ENCODE results near the gene BID. TPM values are rescaled to one million over a fixed set of nuclear protein-coding genes. Genes with fewer than 3 reads are reported as not detected.

BID gene
- total RNA-seq, 1 experiment from 2014 or later, result 25.0 TPM

GRCh38 chr22:17794726-17795542 is 20.7 kb upstream of the BID start:
- no peak overlapping the region for H3K4me3 Mint-ChIP-seq (ENCODE audit: unreplicated experiment)

GRCh38 chr22:17792854-17793434 is 18.7 kb upstream of the BID start:
- intact Hi-C loops (cut with micrococcal nuclease), result no loop called here
- CTCF ChIA-PET, result no interaction called here
- no peak overlapping the region for H3K27ac Mint-ChIP-seq (ENCODE audit: low read depth, unreplicated experiment)

More at GRCh38 chr22:17794726-17795542, 20.7 kb upstream of the BID start:
- no peaks in the 10 kb centered on the region for H3K27me3 Mint-ChIP-seq (ENCODE audit: insufficient read depth, unreplicated experiment)
- no peak for TF ChIP-seq CTCF (IDR thresholded peaks at IDR 0.05; ENCODE audit: unreplicated experiment)
- POLR2A ChIA-PET, result interaction anchor here (0.6 kb wide), 1 partner anchor 128 kb away, joined by 3 read pairs; no protein-coding TSS in a partner anchor
- no peak for DNase-seq (ENCODE audit: unreplicated experiment)
- BruUV-seq (replicated peaks), result no TSS peak
- H3K9me3 Mint-ChIP-seq (ENCODE audit: unreplicated experiment), result no peaks in the 10 kb centered on the region
- no peaks in the 10 kb centered on the region for H3K4me1 Mint-ChIP-seq (ENCODE audit: insufficient read depth, unreplicated experiment)
- intact Hi-C loops (cut with micrococcal nuclease), result no loop called here
- CTCF ChIA-PET, result interaction anchor here (2.2 kb wide), 1 partner anchor 8 kb away, joined by 4 read pairs; no protein-coding TSS in a partner anchor
- H3K36me3 Mint-ChIP-seq (ENCODE audit: insufficient read depth, unreplicated experiment), result peaks cover 12% of the 10 kb centered on the region
- H3K27ac Mint-ChIP-seq (ENCODE audit: low read depth, unreplicated experiment), result no peak overlapping the region

GRCh38 chr22:17792299-17792698 is 18.0 kb upstream of the BID start:
- Mint-ChIP-seq H3K36me3 (ENCODE audit: insufficient read depth, unreplicated experiment) (peaks cover 19% of the 10 kb centered on the region), H3K9me3 (ENCODE audit: unreplicated experiment) (no peaks in the 10 kb centered on the region), H3K27ac (ENCODE audit: low read depth, unreplicated experiment) (no peak overlapping the region), H3K4me1 (ENCODE audit: insufficient read depth, unreplicated experiment) (peaks cover 3% of the 10 kb centered on the region), H3K4me3 (ENCODE audit: unreplicated experiment) (no peak overlapping the region), H3K27me3 (ENCODE audit: insufficient read depth, unreplicated experiment) (no peaks in the 10 kb centered on the region)
- no peak for DNase-seq (ENCODE audit: unreplicated experiment)
- no peak for TF ChIP-seq CTCF (IDR thresholded peaks at IDR 0.05; ENCODE audit: unreplicated experiment)
- POLR2A ChIA-PET, result no interaction called here
- intact Hi-C loops (cut with micrococcal nuclease), result no loop called here
- no TSS peak for BruUV-seq (replicated peaks)
- CTCF ChIA-PET, result no interaction called here

More at GRCh38 chr22:17792854-17793434, 18.7 kb upstream of the BID start:
- POLR2A ChIA-PET, result no interaction called here
- no TSS peak for BruUV-seq (replicated peaks)
- Mint-ChIP-seq H3K27me3 (ENCODE audit: insufficient read depth, unreplicated experiment) (no peaks in the 10 kb centered on the region), H3K9me3 (ENCODE audit: unreplicated experiment) (no peaks in the 10 kb centered on the region), H3K4me1 (ENCODE audit: insufficient read depth, unreplicated experiment) (no peaks in the 10 kb centered on the region), H3K4me3 (ENCODE audit: unreplicated experiment) (no peak overlapping the region), H3K36me3 (ENCODE audit: insufficient read depth, unreplicated experiment) (peaks cover 19% of the 10 kb centered on the region)
- TF ChIP-seq CTCF (IDR thresholded peaks at IDR 0.05; ENCODE audit: unreplicated experiment), result no peak
- no peak for DNase-seq (ENCODE audit: unreplicated experiment)

GRCh38 chr22:17791196-17791595 is 16.9 kb upstream of the BID start:
- no TSS peak for BruUV-seq (replicated peaks)
- POLR2A ChIA-PET, result interaction anchor here (0.6 to 0.8 kb wide), 2 partner anchors 221 to 232 kb away, joined by 3 read pairs; no protein-coding TSS in a partner anchor
- Mint-ChIP-seq H3K36me3 (ENCODE audit: insufficient read depth, unreplicated experiment) (peaks cover 19% of the 10 kb centered on the region), H3K9me3 (ENCODE audit: unreplicated experiment) (no peaks in the 10 kb centered on the region), H3K27ac (ENCODE audit: low read depth, unreplicated experiment) (peak overlapping the region; percentile 16), H3K4me1 (ENCODE audit: insufficient read depth, unreplicated experiment) (peaks cover 13% of the 10 kb centered on the region), H3K4me3 (ENCODE audit: unreplicated experiment) (no peak overlapping the region), H3K27me3 (ENCODE audit: insufficient read depth, unreplicated experiment) (no peaks in the 10 kb centered on the region)
- CTCF ChIA-PET, result interaction anchor here (0.6 kb wide), 1 partner anchor 29 kb away, joined by 3 read pairs; no protein-coding TSS in a partner anchor
- intact Hi-C loops (cut with micrococcal nuclease), result no loop called here
- no peak for DNase-seq (ENCODE audit: unreplicated experiment)
- TF ChIP-seq CTCF (IDR thresholded peaks at IDR 0.05; ENCODE audit: unreplicated experiment), result no peak
